Psoas muscle (tissue), 8 donors: ENCODE data around the gene NAPSA. TPM values are rescaled to one million over a fixed set of nuclear protein-coding genes. Genes with fewer than 3 reads are reported as not detected.

Experiments used
- ATAC-seq, 4 donors: fragments of 200-7000 bp; cut with Tn5 transposase; one replicate each; pipeline ENCODE4 v1.9.1; 2020; ENCODE audit warnings: moderate library complexity in 3 of 4, mild to moderate bottlenecking in 2 of 4
- DNase-seq, 2 donors: peaks; one replicate each; pipeline ENCODE4 v3.0.0-alpha.2; 2020
- H3K27ac ChIP-seq: fragments of 200-600 bp; one replicate; pipeline ENCODE4 v1.8.0; 2022
- H3K27me3 ChIP-seq, 3 donors: fragments of 200-600 bp in 1 of 3; one replicate each; pipeline versions ENCODE4 v1.6.1 to v1.8.0; 2013 to 2022; ENCODE audit warnings: low read length in 2 of 3, mild to moderate bottlenecking in 2 of 3, moderate library complexity in 1 of 3; ENCODE audit not compliant: insufficient read depth in 3 of 3
- H3K36me3 ChIP-seq, 2 donors: fragments of 200-600 bp in 1 of 2; one replicate each; pipeline versions ENCODE4 v1.6.1 to v1.8.0; 2013 to 2022; ENCODE audit warnings: low read depth in 1 of 2, mild to moderate bottlenecking in 1 of 2, moderate library complexity in 1 of 2; ENCODE audit not compliant: insufficient read depth in 1 of 2
- H3K4me1 ChIP-seq: fragments of 200-600 bp; one replicate; pipeline ENCODE4 v1.8.0; 2022
- H3K4me3 ChIP-seq: fragments of 200-600 bp; one replicate; pipeline ENCODE4 v1.8.0; 2022; ENCODE audit warnings: mild to moderate bottlenecking
- H3K9me3 ChIP-seq: fragments of 200-600 bp; one replicate; pipeline ENCODE4 v1.8.0; 2022
- CTCF ChIP-seq: fragments of 200-600 bp; IDR thresholded peaks from one replicate; pipeline ENCODE4 v1.8.0; 2022; ENCODE audit warnings: antibody characterized with exemption
- WGBS, 3 donors: extraction: QIAGEN DNeasy Blood & Tissue Kit; methylation state at CpG; one replicate each; pipeline versions ENCODE4 v1.1.6 to v1.1.7; 2013; 5-methylcytosine and 5-hydroxymethylcytosine counted together
- intact Hi-C, 2 donors: fragments of 100-400 bp; cut with DNase I; formaldehyde crosslinking; loops; one replicate each; pipeline versions ENCODE4 v1.11.0 to v1.14.2; 2022
- polyA plus RNA-seq, 3 donors: library from polyadenylated mRNA; stranded (reverse); fragments of 200-250 nt; gene quantifications; one replicate each; pipeline ENCODE4 v1.2.3, GENCODE V29; 2013
- total RNA-seq, 4 donors: library from RNA; stranded (reverse); fragmentation: NEBNext Ultra II Directional in 2 of 4; extraction: Animal tissue kit (Norgen Biotek cat#: 25700) in 2 of 4; gene quantifications; one replicate each; pipeline versions ENCODE4 v1.2.1 to v1.2.4, GENCODE V29; 2021 to 2023
- donor health status: healthy with polysubstance abuse.
- donor health status: DM: no; HTN: no; CAD: no; lungs with moderate emphysema.
- donor health status: Bipolar disorder and iron deficiency.
- donor health status: healthy.
- donor health status: DM: yes; HTN: yes; CAD: no.
- donor health status: DM: no; HTN: no; CAD: no.
- donor health status: DM: no; HTN: no; CAD: no.
- donor health status: DM: yes; HTN: yes; CAD: no.

The NAPSA gene
- total and polyA plus RNA-seq, 7 donors, result 0.10 to 0.47 (median 0.27) TPM; not detected in 3

GRCh38 chr19:50402544-50403301 lies 37.3 kb upstream of the NAPSA start:
- H3K27ac ChIP-seq, result no peak overlapping the region
- no peaks in the 10 kb centered on the region for H3K9me3 ChIP-seq
- H3K27me3 ChIP-seq, result no peaks in the 10 kb centered on the region
- no peak overlapping the region for H3K4me3 ChIP-seq
- no peak for DNase-seq
- intact Hi-C loops, result no loop called here
- ATAC-seq, result no peak
- WGBS, 3 donors, result 94 to 98% (median 97%) methylated on average over 31 to 41 of the region's 41 CpGs
- peaks cover 0 to 16% of the 10 kb centered on the region in 2 donors for H3K36me3 ChIP-seq
- no peaks in the 10 kb centered on the region for H3K4me1 ChIP-seq
- TF ChIP-seq CTCF, result no peak

DNA sequence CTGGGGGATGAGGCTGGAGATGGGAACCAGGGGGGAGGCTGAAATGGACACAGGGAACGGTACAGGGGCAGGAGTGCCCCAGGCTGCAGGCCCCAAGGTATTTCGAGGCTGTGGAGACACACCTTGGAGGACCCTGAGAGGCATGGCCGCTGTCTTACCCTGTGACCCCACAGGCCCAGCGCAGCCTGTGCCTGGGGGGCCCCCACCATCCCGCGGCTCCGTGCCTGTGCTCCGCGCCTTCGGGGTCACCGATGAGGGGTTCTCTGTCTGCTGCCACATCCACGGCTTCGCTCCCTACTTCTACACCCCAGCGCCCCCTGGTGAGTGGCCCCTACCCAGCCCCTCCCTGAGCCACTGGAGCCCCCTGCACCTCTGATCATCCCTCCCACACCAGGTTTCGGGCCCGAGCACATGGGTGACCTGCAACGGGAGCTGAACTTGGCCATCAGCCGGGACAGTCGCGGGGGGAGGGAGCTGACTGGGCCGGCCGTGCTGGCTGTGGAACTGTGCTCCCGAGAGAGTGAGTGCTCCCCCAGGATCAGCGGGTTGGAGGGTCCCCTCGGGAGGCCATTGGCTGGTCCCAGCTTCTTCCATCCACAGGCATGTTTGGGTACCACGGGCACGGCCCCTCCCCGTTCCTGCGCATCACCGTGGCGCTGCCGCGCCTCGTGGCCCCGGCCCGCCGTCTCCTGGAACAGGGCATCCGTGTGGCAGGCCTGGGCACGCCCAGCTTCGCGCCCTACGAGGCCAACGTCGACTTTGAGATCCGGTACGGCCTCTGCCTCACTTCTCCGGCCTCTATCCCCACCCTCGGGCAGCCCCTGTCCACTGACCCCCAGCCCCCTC lies 36.4 kb upstream of the NAPSA start:
- 91 to 96% (median 93%) methylated on average over 46 to 48 of the region's 48 CpGs for WGBS, 3 donors
- DNase-seq, result no peak

DNA sequence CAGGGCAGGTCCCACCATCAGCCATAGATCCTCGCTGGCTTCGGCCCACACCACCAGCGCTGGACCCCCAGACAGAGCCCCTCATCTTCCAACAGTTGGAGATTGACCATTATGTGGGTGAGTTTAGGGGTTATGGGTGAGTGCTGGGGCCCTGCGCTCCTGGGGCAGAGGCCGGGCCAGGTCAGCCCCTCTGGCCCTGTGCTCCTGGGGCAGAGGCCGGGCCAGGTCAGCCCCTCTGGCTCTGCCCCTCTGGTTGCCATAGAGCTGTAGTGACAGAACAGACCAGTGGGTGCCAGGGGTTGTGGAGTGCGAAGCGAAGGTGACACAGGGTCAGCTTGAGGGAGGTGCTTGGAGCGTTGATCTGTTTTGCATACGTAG lies 33.9 kb upstream of the NAPSA start:
- Histone ChIP-seq H3K27me3 (no peaks in the 10 kb centered on the region), H3K9me3 (no peaks in the 10 kb centered on the region), H3K36me3 (peaks cover 0 to 4% of the 10 kb centered on the region in 2 donors), H3K27ac (no peak overlapping the region), H3K4me1 (no peaks in the 10 kb centered on the region), H3K4me3 (no peak overlapping the region)
- WGBS, 3 donors, result 95 to 98% (median 96%) methylated on average over 10 of the region's 10 CpGs
- TF ChIP-seq CTCF, result no peak
- DNase-seq (no peak), ATAC-seq (no peak)
- intact Hi-C loops, result no loop called here

More for the DNA sequence above, 36.4 kb upstream of the NAPSA start:
- intact Hi-C loops, result no loop called here
- peaks cover 0 to 9% of the 10 kb centered on the region in 2 donors for H3K36me3 ChIP-seq
- no peak overlapping the region for H3K4me3 ChIP-seq
- no peaks in the 10 kb centered on the region for H3K9me3 ChIP-seq
- TF ChIP-seq CTCF, result no peak
- no peaks in the 10 kb centered on the region for H3K27me3 ChIP-seq
- H3K4me1 ChIP-seq, result no peaks in the 10 kb centered on the region
- no peak overlapping the region for H3K27ac ChIP-seq
- no peak for ATAC-seq

DNA sequence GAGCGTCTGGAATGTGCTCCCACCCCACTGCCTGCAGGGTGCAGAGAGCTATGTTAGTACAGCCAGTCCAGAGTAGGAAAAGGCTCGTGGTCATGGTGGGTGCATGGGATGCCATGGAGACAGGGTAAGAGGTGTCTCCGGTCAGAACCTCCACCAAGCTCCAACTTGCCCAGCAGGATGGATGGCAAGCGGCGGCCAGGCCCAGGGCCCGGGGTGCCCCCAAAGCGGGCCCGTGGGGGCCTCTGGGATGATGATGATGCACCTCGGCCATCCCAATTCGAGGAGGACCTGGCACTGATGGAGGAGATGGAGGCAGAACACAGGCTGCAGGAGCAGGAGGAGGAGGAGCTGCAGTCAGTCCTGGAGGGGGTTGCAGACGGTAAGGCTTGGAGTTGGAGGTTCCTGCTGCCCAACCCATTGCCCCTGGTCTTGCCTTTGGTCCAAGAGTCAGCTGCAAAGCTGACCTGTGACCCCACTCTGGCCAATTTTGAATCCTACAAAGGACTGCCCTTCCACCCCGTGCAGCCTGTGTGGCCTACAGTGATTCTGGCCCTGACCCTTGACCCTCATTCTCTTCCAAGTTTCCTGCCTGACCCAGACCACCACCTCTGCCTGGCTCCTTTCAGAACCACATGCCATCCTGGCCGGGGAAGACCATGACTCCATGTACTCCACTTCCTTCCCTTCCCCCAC lies 33.4 kb upstream of the NAPSA start:
- H3K4me3 ChIP-seq, result no peak overlapping the region
- ATAC-seq, result no peak
- WGBS, 3 donors, result 89 to 96% (median 92%) methylated on average over 10 to 13 of the region's 13 CpGs
- H3K27me3 ChIP-seq, result no peaks in the 10 kb centered on the region
- no peak for TF ChIP-seq CTCF
- no peaks in the 10 kb centered on the region for H3K9me3 ChIP-seq
- H3K4me1 ChIP-seq, result no peaks in the 10 kb centered on the region
- peaks cover 0 to under 1% of the 10 kb centered on the region in 2 donors for H3K36me3 ChIP-seq
- intact Hi-C loops, result no loop called here
- no peak for DNase-seq
- H3K27ac ChIP-seq, result no peak overlapping the region
